GM10266 (cell line): ENCODE results near the gene GRIN3A.

ENCODE experiments used
- DNase-seq: peaks from one replicate; pipeline ENCODE4 v3.0.0; 2012; ENCODE audit errors: extremely low spot score
- TF ChIP-seq, protein P1 (sequence below): IDR thresholded peaks from 2 replicates; pipeline ENCODE4 v1.5.1; 2012; ENCODE audit warnings: mild to moderate bottlenecking, low read depth; ENCODE audit not compliant: control insufficient read depth, insufficient read depth; ENCODE audit errors: missing control alignments

GRIN3A gene

DNA sequence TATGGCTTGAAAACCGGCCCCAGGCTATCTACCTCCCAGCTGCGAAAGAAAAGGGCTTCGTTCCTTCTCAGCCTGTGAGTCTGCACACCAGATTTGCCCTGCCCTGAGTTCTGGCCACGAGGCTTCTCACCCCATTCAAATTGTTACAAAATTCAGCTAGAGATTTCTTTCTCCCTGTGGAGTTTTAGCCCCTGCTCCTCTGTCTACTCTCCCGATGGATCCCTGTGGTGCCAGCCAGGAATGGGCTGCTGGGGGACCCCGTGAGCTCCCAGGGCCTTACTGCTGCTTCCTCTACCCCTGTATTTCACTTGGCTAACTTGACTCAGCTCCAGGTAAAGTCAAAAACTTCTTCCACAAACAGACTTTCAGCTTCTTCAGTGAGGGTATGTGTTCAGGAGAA is 214.1 kb downstream of the GRIN3A start:
- no peak for DNase-seq
- TF ChIP-seq, protein P1, sequence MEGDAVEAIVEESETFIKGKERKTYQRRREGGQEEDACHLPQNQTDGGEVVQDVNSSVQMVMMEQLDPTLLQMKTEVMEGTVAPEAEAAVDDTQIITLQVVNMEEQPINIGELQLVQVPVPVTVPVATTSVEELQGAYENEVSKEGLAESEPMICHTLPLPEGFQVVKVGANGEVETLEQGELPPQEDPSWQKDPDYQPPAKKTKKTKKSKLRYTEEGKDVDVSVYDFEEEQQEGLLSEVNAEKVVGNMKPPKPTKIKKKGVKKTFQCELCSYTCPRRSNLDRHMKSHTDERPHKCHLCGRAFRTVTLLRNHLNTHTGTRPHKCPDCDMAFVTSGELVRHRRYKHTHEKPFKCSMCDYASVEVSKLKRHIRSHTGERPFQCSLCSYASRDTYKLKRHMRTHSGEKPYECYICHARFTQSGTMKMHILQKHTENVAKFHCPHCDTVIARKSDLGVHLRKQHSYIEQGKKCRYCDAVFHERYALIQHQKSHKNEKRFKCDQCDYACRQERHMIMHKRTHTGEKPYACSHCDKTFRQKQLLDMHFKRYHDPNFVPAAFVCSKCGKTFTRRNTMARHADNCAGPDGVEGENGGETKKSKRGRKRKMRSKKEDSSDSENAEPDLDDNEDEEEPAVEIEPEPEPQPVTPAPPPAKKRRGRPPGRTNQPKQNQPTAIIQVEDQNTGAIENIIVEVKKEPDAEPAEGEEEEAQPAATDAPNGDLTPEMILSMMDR: no peak
